ENCODE data around the gene AGPAT3. TPM values are rescaled to one million over a fixed set of nuclear protein-coding genes. Genes with fewer than 3 reads are reported as not detected.

The AGPAT3 gene
- total RNA-seq, 6 donors from 2014 or later, result 55.0 to 102 (median 70.0) TPM

- 55 to 61% methylated on average over 19 to 21 of the region's 21 CpGs for WGBS, 2 donors
- peak; percentile 83 to 89 for ATAC-seq (ENCODE audit: low FRiP score in 2 of 2)
- no peak overlapping the region for H3K4me3 ChIP-seq
Measured at GRCh38 chr21:43911015-43911934, 46.3 kb downstream of the AGPAT3 start.

GRCh38 chr21:43911935-43912487, 47.0 kb downstream of the AGPAT3 start:
- ATAC-seq (ENCODE audit: low FRiP score in 2 of 2), result no peak
- WGBS, 2 donors, result 85 to 87% methylated on average over 13 to 17 of the region's 17 CpGs
- peak overlapping the region in 2 of 4 donors; percentile 0 to 27 for H3K27ac ChIP-seq
- peaks cover 11 to 33% (median 27%) of the 10 kb centered on the region in 4 donors for H3K4me1 ChIP-seq
- TF ChIP-seq CTCF (IDR thresholded peaks at IDR 0.05) (no peak), EP300 (IDR thresholded peaks at IDR 0.05) (no peak), POLR2AphosphoS5 (IDR thresholded peaks at IDR 0.05) (no peak), POLR2A (IDR thresholded peaks at IDR 0.05) (no peak)
- H3K36me3 ChIP-seq, result peaks cover 0 to 5% (median 2%) of the 10 kb centered on the region in 4 donors
- DNase-seq, result peak in 1 of 2 donors; percentile 61
- H3K9me3 ChIP-seq, result no peaks in the 10 kb centered on the region
- H3K4me3 ChIP-seq, result no peak overlapping the region
- H3K27me3 ChIP-seq, result no peaks in the 10 kb centered on the region

More at GRCh38 chr21:43911015-43911934, 46.3 kb downstream of the AGPAT3 start:
- peaks cover 0 to 10% (median 5%) of the 10 kb centered on the region in 4 donors for H3K36me3 ChIP-seq
- H3K27ac ChIP-seq, result peak overlapping the region in 2 of 4 donors; percentile 0 to 27
- TF ChIP-seq POLR2AphosphoS5 (IDR thresholded peaks at IDR 0.05), result peak in 1 of 2 donors; percentile 16
- TF ChIP-seq POLR2A (IDR thresholded peaks at IDR 0.05), result no peak
- TF ChIP-seq EP300 (IDR thresholded peaks at IDR 0.05), result no peak
- TF ChIP-seq CTCF (IDR thresholded peaks at IDR 0.05), result peak in 1 of 6 experiments; percentile 33
- DNase-seq, result peak; percentile 83 to 89
- H3K27me3 ChIP-seq, result no peaks in the 10 kb centered on the region
- peaks cover 9 to 33% (median 24%) of the 10 kb centered on the region in 4 donors for H3K4me1 ChIP-seq
- H3K9me3 ChIP-seq, result no peaks in the 10 kb centered on the region

GRCh38 chr21:43912500-43912899, 47.5 kb downstream of the AGPAT3 start:
- ATAC-seq (ENCODE audit: low FRiP score in 2 of 2) (no peak), DNase-seq (no peak)
- Histone ChIP-seq H3K27ac (no peak overlapping the region), H3K36me3 (peaks cover 0 to 5% (median 0%) of the 10 kb centered on the region in 4 donors), H3K4me3 (no peak overlapping the region), H3K9me3 (no peaks in the 10 kb centered on the region), H3K27me3 (no peaks in the 10 kb centered on the region), H3K4me1 (peaks cover 15 to 36% (median 28%) of the 10 kb centered on the region in 4 donors)
- no peak for TF ChIP-seq POLR2A (IDR thresholded peaks at IDR 0.05)
- TF ChIP-seq CTCF (IDR thresholded peaks at IDR 0.05), result no peak
- no peak for TF ChIP-seq POLR2AphosphoS5 (IDR thresholded peaks at IDR 0.05)
- no peak for TF ChIP-seq EP300 (IDR thresholded peaks at IDR 0.05)
- WGBS, 2 donors, result 86 to 88% methylated on average over 9 of the region's 9 CpGs

- TF ChIP-seq POLR2A (IDR thresholded peaks at IDR 0.05), result no peak
- TF ChIP-seq POLR2AphosphoS5 (IDR thresholded peaks at IDR 0.05), result no peak
- no peak for TF ChIP-seq CTCF (IDR thresholded peaks at IDR 0.05)
- TF ChIP-seq EP300 (IDR thresholded peaks at IDR 0.05), result no peak
- H3K27ac ChIP-seq, result no peak overlapping the region
Measured at GRCh38 chr21:43912910-43913309, 47.9 kb downstream of the AGPAT3 start.

More at GRCh38 chr21:43912910-43913309, 47.9 kb downstream of the AGPAT3 start:
- no peak for ATAC-seq (ENCODE audit: low FRiP score in 2 of 2)
- Histone ChIP-seq H3K9me3 (no peaks in the 10 kb centered on the region), H3K36me3 (peaks cover 0 to under 1% (median 0%) of the 10 kb centered on the region in 4 donors), H3K4me1 (peaks cover 15 to 37% (median 28%) of the 10 kb centered on the region in 4 donors), H3K27me3 (no peaks in the 10 kb centered on the region), H3K4me3 (no peak overlapping the region)
- WGBS, 2 donors, result 97 to 100% methylated on average over 3 of the region's 3 CpGs
- DNase-seq, result no peak

Measured in upper lobe of left lung (tissue), 6 donors.